Measurements from ENCODE around the gene PECR. TPM values are rescaled to one million over a fixed set of nuclear protein-coding genes. Genes with fewer than 3 reads are reported as not detected.
A peak's percentile ranks its signal among the peaks of the same experiment; 100 is the strongest.

The PECR gene
- total RNA-seq, 1 donor, result 9.9 TPM

DNA sequence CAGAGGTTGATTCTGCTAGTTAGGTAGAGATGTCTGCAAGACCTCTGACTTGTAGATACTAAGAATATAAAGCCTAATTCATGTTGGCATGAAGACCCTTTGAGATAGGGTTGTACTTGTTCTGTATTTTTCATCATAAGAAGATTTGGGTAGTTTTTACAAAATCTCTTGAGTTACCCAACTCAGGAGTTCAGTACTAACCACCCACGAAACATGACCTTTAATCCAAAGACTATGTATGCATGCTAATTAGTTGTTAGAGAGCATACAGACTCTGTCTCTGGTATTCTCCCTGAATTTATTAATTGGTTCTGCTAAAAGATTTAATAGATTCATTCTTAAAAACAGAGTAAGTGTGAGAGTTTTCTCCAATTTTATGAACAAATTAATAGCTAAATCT lies 16.9 kb downstream of the PECR start:
- TF ChIP-seq, protein P1, sequence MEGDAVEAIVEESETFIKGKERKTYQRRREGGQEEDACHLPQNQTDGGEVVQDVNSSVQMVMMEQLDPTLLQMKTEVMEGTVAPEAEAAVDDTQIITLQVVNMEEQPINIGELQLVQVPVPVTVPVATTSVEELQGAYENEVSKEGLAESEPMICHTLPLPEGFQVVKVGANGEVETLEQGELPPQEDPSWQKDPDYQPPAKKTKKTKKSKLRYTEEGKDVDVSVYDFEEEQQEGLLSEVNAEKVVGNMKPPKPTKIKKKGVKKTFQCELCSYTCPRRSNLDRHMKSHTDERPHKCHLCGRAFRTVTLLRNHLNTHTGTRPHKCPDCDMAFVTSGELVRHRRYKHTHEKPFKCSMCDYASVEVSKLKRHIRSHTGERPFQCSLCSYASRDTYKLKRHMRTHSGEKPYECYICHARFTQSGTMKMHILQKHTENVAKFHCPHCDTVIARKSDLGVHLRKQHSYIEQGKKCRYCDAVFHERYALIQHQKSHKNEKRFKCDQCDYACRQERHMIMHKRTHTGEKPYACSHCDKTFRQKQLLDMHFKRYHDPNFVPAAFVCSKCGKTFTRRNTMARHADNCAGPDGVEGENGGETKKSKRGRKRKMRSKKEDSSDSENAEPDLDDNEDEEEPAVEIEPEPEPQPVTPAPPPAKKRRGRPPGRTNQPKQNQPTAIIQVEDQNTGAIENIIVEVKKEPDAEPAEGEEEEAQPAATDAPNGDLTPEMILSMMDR (IDR thresholded peaks at IDR 0.05; ENCODE audit: insufficient read depth, low read depth, low read length), result no peak
- no peak for DNase-seq (ENCODE audit: low read depth)
- H3K4me3 ChIP-seq (ENCODE audit: low read depth, low read length), result no peak overlapping the region

DNA sequence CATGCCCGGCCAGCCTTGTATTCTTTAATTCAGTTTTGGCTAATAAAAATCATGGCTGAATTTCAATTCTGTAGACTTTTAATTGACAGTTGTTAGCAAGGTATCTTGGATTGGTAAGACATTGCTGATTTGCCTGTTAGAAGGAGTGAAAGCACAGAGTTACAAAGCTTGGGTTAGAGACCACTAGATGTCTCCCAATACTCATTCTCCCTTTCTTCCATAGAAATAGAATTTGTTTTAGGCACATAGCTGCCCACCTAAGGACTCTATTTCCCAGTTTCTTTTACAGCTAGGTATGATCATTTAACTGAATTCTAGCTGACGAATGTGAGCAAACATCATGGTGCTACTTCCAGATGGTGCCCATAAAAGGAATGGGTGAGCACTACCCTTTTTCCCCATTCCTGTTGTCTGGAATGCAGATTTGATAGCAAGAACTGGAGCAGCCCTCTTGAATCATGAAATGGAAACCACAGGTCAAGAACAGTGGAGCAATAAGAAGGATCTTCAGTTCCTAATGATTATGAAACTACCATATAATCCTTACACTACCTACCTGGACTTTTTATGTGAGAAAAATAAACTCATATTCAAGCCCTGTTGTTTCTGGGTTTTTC lies 17.5 kb downstream of the PECR start:
- TF ChIP-seq, protein P1 (IDR thresholded peaks at IDR 0.05; ENCODE audit: insufficient read depth, low read depth, low read length), result peak; percentile 17
- H3K4me3 ChIP-seq (ENCODE audit: low read depth, low read length), result no peak overlapping the region
- DNase-seq (ENCODE audit: low read depth), result peak; percentile 19

DNA sequence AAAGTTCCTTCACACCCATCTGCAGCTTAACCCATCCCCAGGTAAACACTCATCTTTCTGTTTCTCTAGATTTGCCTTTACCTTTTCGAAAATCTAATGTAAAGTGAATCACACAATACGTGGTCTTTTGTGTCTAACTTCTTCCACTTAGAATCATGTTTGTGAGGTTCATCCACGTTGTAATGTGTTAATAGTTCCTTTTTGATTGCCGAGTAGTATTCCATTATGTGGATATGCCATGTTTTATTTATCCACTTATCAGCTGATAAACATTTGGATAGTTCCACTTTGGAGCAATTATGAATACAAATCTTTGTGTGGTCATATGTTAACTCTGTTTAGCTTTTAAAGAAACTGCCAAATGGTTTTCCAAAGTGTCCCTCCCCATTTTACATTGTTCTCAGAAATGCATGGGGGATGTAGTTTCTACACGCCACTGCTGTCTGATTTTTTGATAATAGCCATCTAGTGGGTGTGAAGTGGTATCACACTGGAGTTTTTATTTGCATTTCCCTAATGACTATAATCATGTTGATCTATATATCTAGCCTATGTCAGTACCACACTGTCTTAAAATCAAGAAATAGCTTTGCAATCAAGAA lies 22.3 kb downstream of the PECR start:
- TF ChIP-seq, protein P1 (IDR thresholded peaks at IDR 0.05; ENCODE audit: insufficient read depth, low read depth, low read length), result peak; percentile 21
- no peak for DNase-seq (ENCODE audit: low read depth)
- no peak overlapping the region for H3K4me3 ChIP-seq (ENCODE audit: low read depth, low read length)

DNA sequence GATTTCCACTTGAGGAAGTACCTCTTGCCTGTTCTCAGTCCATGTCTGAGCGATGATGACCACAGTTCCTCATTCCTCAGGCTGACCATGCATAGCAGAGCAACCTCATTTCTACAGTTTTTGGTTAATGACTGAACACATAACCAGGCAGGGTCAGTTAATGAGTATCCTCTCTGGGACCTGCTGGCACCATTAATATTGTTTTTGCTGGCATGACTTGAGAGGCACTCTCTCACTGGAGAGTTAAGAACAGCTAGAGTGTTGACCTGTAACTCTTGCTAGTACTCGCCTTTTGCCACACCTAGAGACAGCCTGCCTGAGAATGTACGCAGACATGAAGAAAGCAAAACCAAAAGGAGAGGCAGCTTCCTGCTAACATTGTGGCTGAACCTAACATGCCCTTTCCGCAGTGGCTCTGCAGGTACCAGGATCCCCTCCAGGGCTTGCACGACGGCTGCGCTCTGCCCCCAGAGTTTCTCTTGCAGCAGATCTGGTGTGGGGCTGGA lies 23.9 kb downstream of the PECR start:
- DNase-seq (ENCODE audit: low read depth), result no peak
- TF ChIP-seq, protein P1 (IDR thresholded peaks at IDR 0.05; ENCODE audit: insufficient read depth, low read depth, low read length), result no peak
- H3K4me3 ChIP-seq (ENCODE audit: low read depth, low read length), result no peak overlapping the region

DNA sequence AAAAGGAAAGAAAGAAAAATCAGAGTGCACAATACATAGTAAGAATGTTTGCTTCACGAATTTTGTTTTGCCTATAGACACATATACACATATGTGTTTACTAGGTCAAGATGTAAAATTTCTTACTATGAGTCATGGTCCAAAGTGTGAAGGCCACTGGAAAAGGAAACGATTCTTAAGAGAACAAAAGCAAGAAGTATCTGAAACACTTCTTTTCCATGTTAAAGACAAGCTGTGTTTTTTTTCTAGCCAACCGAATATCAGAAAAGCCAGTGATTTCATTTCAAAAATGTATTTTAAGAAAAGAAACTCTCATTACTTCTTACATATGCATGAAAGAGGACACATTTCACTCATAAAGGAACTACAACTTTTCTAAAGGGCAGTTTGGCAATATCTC lies 24.9 kb downstream of the PECR start:
- DNase-seq (ENCODE audit: low read depth), result no peak
- no peak overlapping the region for H3K4me3 ChIP-seq (ENCODE audit: low read depth, low read length)
- TF ChIP-seq, protein P1 (IDR thresholded peaks at IDR 0.05; ENCODE audit: insufficient read depth, low read depth, low read length), result no peak

DNA sequence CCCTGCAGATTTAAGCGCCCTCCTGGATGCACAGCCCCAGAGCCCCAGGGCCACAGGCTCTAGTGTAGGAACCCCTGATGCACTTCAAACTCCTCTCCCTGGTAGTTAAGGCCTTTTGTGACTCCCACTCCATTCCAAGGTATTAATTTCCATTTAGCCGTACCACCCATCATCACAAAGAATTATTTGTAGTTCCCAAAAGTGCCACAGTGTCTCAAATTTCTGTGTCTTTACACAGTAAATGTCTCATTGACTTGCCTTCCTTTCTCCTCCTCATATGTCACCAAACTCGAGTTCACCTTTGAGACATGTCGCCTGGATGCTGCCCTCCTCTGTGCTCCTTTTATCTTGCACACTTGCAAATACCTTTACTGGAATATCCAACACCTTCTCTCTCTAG lies 25.9 kb downstream of the PECR start:
- H3K4me3 ChIP-seq (ENCODE audit: low read depth, low read length), result no peak overlapping the region
- TF ChIP-seq, protein P1 (IDR thresholded peaks at IDR 0.05; ENCODE audit: insufficient read depth, low read depth, low read length), result no peak
- DNase-seq (ENCODE audit: low read depth), result no peak

Measured in fibroblast of villous mesenchyme (primary cell).